IPS-15b (cell line): Measurements from ENCODE around the gene FZD10.

ENCODE experiments used
- H3K27me3 ChIP-seq: one replicate; pipeline ENCODE4 v1.6.1; 2013; ENCODE audit warnings: low read length; ENCODE audit not compliant: control insufficient read depth, insufficient read depth
- H3K36me3 ChIP-seq: one replicate; pipeline ENCODE4 v1.6.1; 2013; ENCODE audit warnings: low read length; ENCODE audit not compliant: control insufficient read depth, insufficient read depth
- H3K4me1 ChIP-seq: one replicate; pipeline ENCODE4 v1.6.1; 2013; ENCODE audit warnings: mild to moderate bottlenecking, low read length; ENCODE audit not compliant: control insufficient read depth, insufficient read depth
- H3K4me3 ChIP-seq: one replicate; pipeline ENCODE4 v1.5.1; 2013; ENCODE audit warnings: low read depth, low read length
- H3K9ac ChIP-seq: one replicate; pipeline ENCODE4 v1.6.1; 2013; ENCODE audit warnings: low read depth, mild to moderate bottlenecking, low read length
- H3K9me3 ChIP-seq: one replicate; pipeline ENCODE4 v1.6.1; 2013; ENCODE audit warnings: mild to moderate bottlenecking, low read length; ENCODE audit not compliant: control insufficient read depth, insufficient read depth

FZD10 gene

DNA sequence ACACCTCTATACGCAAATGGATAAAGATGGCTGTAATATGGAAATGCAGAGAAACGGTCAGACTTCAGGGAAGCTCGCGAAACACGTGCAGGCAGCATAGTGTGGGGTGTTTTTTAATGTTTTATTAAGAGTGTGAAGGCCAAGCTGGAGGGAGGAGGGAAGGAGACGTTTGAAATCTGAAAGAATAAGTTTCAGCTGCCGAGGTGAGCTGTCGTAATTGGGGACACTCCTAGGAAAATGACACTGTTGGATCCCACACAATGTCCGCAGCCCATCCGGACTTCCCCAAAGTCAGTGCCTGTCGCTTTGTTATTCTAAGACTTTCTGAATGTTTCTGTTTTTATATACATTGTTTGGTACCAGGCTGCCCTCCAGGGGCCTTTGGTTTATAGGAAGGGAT is 8.3 kb downstream of the FZD10 start:
- peaks cover 66% of the 10 kb centered on the region for H3K27me3 ChIP-seq
- H3K9ac ChIP-seq, result no peak overlapping the region
- peaks cover 10% of the 10 kb centered on the region for H3K4me1 ChIP-seq
- no peak overlapping the region for H3K4me3 ChIP-seq
- H3K9me3 ChIP-seq, result no peaks in the 10 kb centered on the region
- H3K36me3 ChIP-seq, result no peaks in the 10 kb centered on the region

- Histone ChIP-seq H3K27me3 (peaks cover under 1% of the 10 kb centered on the region), H3K4me3 (no peak overlapping the region), H3K4me1 (no peaks in the 10 kb centered on the region), H3K9ac (no peak overlapping the region), H3K36me3 (no peaks in the 10 kb centered on the region), H3K9me3 (no peaks in the 10 kb centered on the region)
Observed at GRCh38 chr12:130177635-130178242, 15.5 kb downstream of the FZD10 start.

- no peaks in the 10 kb centered on the region for H3K9me3 ChIP-seq
- H3K4me3 ChIP-seq, result no peak overlapping the region
Observed at GRCh38 chr12:130178282-130178681, 16.0 kb downstream of the FZD10 start.

DNA sequence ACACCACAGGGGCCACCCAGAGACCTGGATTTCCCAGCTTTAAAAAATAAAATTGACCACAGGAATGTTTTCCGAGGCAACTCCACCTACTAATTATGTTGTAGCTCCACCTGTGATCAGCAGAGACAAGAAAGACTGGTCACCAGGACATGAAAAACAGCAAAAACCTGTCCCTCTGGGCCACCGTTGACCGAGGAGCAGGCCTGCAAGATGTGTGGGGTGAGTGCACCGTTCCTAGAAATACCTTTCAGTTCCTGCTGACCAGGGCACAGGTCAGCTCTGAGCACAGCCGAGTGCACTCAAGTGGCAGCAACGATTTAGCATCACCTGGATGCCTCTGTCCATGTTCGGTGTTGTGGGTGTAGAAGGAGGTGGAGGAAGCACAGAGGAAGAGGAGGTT is 16.9 kb downstream of the FZD10 start:
- Histone ChIP-seq H3K9me3 (no peaks in the 10 kb centered on the region), H3K4me1 (no peaks in the 10 kb centered on the region), H3K4me3 (no peak overlapping the region), H3K27me3 (peaks cover 7% of the 10 kb centered on the region), H3K9ac (no peak overlapping the region), H3K36me3 (no peaks in the 10 kb centered on the region)

More at GRCh38 chr12:130178282-130178681, 16.0 kb downstream of the FZD10 start:
- Histone ChIP-seq H3K27me3 (peaks cover 4% of the 10 kb centered on the region), H3K36me3 (no peaks in the 10 kb centered on the region), H3K4me1 (no peaks in the 10 kb centered on the region), H3K9ac (no peak overlapping the region)

DNA sequence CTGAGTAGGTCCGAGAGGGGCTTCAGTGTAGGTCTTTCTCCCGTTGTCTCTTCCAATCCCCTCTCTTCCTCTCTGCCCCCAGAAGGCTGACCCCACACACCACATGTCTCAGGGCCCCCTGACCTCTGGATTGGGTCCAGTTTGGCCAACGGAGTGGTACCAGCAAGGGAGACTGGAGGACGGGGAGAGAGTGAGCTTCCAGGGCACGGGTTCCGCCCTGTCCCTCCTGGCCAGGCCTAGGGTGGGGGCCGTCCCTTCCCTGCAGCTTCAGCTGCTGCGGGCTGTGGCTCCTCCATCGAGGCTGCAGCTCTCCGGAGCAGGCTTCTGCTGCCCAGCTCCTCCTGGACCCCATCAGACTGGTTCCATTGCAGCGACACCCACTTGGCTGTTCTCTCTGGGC is 17.4 kb downstream of the FZD10 start:
- no peaks in the 10 kb centered on the region for H3K4me1 ChIP-seq
- peaks cover 7% of the 10 kb centered on the region for H3K27me3 ChIP-seq
- no peak overlapping the region for H3K4me3 ChIP-seq
- no peak overlapping the region for H3K9ac ChIP-seq
- no peaks in the 10 kb centered on the region for H3K9me3 ChIP-seq
- H3K36me3 ChIP-seq, result no peaks in the 10 kb centered on the region

DNA sequence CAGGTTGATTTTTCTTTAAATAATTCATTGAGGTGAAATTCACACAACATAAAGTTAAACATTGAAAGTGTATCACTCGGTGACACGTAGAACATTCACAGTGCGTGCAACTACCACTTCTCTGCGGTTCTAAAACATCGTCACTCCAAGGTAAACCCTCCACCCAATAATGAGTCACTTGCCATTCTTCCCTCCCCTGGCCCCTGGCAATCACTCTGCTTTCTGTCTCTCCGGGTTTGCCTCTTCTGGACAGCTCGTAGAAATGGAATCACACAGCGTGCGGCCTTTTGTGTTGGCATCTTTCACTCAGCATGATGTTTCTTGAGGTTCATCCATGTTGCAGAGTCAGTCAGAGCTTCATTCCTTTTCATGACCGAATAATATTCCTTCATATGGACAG is 18.9 kb downstream of the FZD10 start:
- no peak overlapping the region for H3K9ac ChIP-seq
- no peaks in the 10 kb centered on the region for H3K9me3 ChIP-seq
- peaks cover 13% of the 10 kb centered on the region for H3K27me3 ChIP-seq
- H3K4me1 ChIP-seq, result no peaks in the 10 kb centered on the region
- no peak overlapping the region for H3K4me3 ChIP-seq
- no peaks in the 10 kb centered on the region for H3K36me3 ChIP-seq

DNA sequence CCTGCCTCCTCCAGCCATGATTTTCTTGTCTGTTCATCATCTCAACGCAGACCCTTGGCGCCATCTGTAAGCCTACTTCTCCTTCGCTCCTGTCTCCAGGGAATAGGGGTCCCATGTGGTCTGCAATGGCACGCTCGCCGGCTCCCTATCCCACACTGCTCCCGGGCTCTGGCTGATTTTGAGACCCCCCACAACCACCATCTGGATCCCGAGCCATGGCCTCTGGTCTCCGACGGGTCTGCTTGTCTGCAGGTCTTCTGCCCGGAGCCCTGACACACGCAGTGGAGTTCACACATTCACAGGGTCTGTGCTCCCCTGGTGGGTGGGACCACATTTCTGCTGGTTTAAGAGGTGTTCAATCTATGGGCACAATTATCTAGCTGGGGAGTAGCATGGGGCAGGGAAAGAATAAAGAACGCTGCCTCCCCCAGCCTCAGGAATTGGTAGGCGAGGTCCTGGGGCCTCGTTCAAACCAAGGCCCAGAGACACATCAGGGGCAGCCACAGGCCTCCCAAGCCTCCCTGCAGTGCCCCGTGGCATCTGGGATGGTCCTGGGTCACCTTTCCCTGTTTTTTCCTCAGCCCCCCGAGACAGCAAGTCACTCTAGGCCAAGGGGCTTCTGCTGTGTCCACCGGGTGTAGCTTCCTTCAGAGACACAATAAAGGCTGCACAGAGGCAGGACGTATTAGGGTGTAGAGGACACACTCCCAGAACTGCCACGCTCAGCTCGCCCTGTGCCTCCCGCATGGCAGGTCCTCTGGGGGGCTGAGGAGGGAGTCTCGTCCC is 21.5 kb downstream of the FZD10 start:
- Histone ChIP-seq H3K27me3 (peaks cover 13% of the 10 kb centered on the region), H3K4me1 (no peaks in the 10 kb centered on the region), H3K9me3 (no peaks in the 10 kb centered on the region), H3K9ac (no peak overlapping the region), H3K36me3 (no peaks in the 10 kb centered on the region), H3K4me3 (no peak overlapping the region)

DNA sequence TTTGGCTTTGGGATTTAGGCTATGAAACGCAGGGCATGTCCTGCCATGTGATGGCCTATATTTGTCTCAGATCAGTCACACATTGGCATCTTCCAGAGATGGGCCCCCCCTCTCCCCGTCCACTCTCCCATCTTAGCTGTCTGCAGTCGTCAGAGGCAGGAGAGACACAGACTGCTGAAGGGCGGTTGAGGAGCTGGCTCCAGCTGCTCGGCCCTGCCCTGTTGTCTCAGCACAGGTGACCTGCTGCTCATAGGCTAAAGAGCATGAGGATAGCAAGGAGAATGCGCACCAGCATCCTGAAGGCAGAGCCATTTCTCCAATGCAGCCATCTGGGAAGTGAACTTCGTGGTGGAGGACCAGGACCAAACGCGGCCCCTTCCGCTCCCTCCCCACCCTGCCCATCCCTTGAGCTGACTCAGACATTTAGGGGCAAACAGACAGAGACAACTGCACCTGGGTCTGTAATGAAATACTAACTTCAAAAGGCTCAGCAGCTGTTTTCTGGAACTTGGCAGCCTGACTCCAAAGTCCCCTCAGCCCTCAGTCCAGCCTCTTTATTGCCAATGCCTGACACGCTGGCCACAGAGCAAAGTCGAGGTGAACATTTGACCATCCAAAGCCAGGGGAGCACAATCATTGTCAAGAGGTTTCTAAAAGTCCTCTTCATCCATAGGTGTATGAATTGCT is 22.3 kb downstream of the FZD10 start:
- peaks cover 13% of the 10 kb centered on the region for H3K27me3 ChIP-seq
- H3K4me3 ChIP-seq, result no peak overlapping the region
- H3K36me3 ChIP-seq, result no peaks in the 10 kb centered on the region
- no peak overlapping the region for H3K9ac ChIP-seq
- H3K9me3 ChIP-seq, result no peaks in the 10 kb centered on the region
- H3K4me1 ChIP-seq, result no peaks in the 10 kb centered on the region

- Histone ChIP-seq H3K4me3 (no peak overlapping the region), H3K4me1 (no peaks in the 10 kb centered on the region), H3K9ac (no peak overlapping the region), H3K27me3 (peaks cover 13% of the 10 kb centered on the region), H3K36me3 (no peaks in the 10 kb centered on the region), H3K9me3 (no peaks in the 10 kb centered on the region)
Observed at GRCh38 chr12:130185455-130186391, 23.5 kb downstream of the FZD10 start.

- Histone ChIP-seq H3K4me1 (no peaks in the 10 kb centered on the region), H3K27me3 (peaks cover 13% of the 10 kb centered on the region), H3K9me3 (no peaks in the 10 kb centered on the region), H3K9ac (no peak overlapping the region), H3K4me3 (no peak overlapping the region), H3K36me3 (no peaks in the 10 kb centered on the region)
Observed at GRCh38 chr12:130186651-130187268, 24.5 kb downstream of the FZD10 start.
